ENCODE results near the gene ROPN1B.
"Not testable (repeated sequence)": the region's sequence is repeated elsewhere in the genome, so short reads cannot be mapped to it uniquely, and the experiment has no call there.

GRCh38 chr3:125963834-125964233, 5.1 kb upstream of the ROPN1B start:
- TF ChIP-seq ASH2L (IDR thresholded peaks at IDR 0.05; ENCODE audit: low read length); CTCF (IDR thresholded peaks at IDR 0.05; ENCODE audit: control extremely low read depth in 1 of 3, insufficient read depth in 1 of 3, low read depth in 1 of 3, low read length in 3 of 3); CHD2 (IDR thresholded peaks at IDR 0.05; ENCODE audit: low read length); FOSL1 (IDR thresholded peaks at IDR 0.05; ENCODE audit: insufficient read depth, low read depth, low read length); EGR1 (IDR thresholded peaks at IDR 0.05; ENCODE audit: borderline replicate concordance, low read depth, low read length): not testable (repeated sequence)
